EL (cell line): ENCODE results near the gene YWHAG.
"Not testable (repeated sequence)": the region's sequence is repeated elsewhere in the genome, so short reads cannot be mapped to it uniquely, and the experiment has no call there.

ENCODE experiments used
- DNase-seq: peaks from one replicate; pipeline ENCODE4 v3.0.0-alpha.2; 2016

YWHAG gene

GRCh38 chr7:76358481-76359110 is at the start of gene YWHAG:
Gene YWHAG, minus strand, starts transcription at chr7:76358991. Its CDS starts 183 bp downstream, at chr7:76358808.
- peak; percentile 84 for DNase-seq

GRCh38 chr7:76408121-76408560 is 49.4 kb upstream of the YWHAG start:
- DNase-seq: no peak

GRCh38 chr7:76407718-76408117 is 48.9 kb upstream of the YWHAG start:
- no peak for DNase-seq

GRCh38 chr7:76405738-76406137 is 46.9 kb upstream of the YWHAG start:
- DNase-seq: no peak

GRCh38 chr7:76403780-76404494 is 45.1 kb upstream of the YWHAG start:
- no peak for DNase-seq

- DNase-seq: not testable (repeated sequence)
Measured at GRCh38 chr7:76403097-76403496, 44.3 kb upstream of the YWHAG start.

- DNase-seq: no peak
Measured at GRCh38 chr7:76400248-76400647, 41.5 kb upstream of the YWHAG start.

GRCh38 chr7:76397409-76398183 is 38.8 kb upstream of the YWHAG start:
- DNase-seq: peak; percentile 64

- no peak for DNase-seq
Measured at GRCh38 chr7:76396864-76397263, 38.1 kb upstream of the YWHAG start.

GRCh38 chr7:76395965-76396726 is 37.4 kb upstream of the YWHAG start:
- no peak for DNase-seq

GRCh38 chr7:76395605-76395964 is 36.8 kb upstream of the YWHAG start:
- DNase-seq: not testable (repeated sequence)

GRCh38 chr7:76394957-76395356 is 36.2 kb upstream of the YWHAG start:
- no peak for DNase-seq

GRCh38 chr7:76393116-76394031 is 34.6 kb upstream of the YWHAG start:
- DNase-seq: peak; percentile 87

- no peak for DNase-seq
Measured at GRCh38 chr7:76392531-76393115, 33.8 kb upstream of the YWHAG start.

GRCh38 chr7:76390092-76390491 is 31.3 kb upstream of the YWHAG start:
- DNase-seq: no peak

- DNase-seq: not testable (repeated sequence)
Measured at GRCh38 chr7:76387789-76388188, 29.0 kb upstream of the YWHAG start.

- DNase-seq: peak; percentile 35
Measured at GRCh38 chr7:76386691-76387260, 28.0 kb upstream of the YWHAG start.

- no peak for DNase-seq
Measured at GRCh38 chr7:76383089-76383944, 24.5 kb upstream of the YWHAG start.

GRCh38 chr7:76381814-76382213 is 23.0 kb upstream of the YWHAG start:
- DNase-seq: no peak

GRCh38 chr7:76380623-76380966 is 21.8 kb upstream of the YWHAG start:
- no peak for DNase-seq
